Stimulated activated effector memory CD8-positive, alpha-beta T cell treated with anti-CD3 and anti-CD28 coated beads, Interleukin-12 subunit alpha, Interleukin-12 subunit beta, amount 100 ng/mL, for 72 hours (primary cell): ENCODE measurements around the gene MRNIP.
A peak's percentile ranks its signal among the peaks of the same experiment; 100 is the strongest.

ENCODE experiments used
- ATAC-seq: fragments of 150-1000 bp; cut with Tn5 transposase; 2 replicates; pipeline ENCODE4 v1.10.0; 2021
- DNase-seq, 2 donors: peaks; one replicate each; pipeline ENCODE4 v3.0.0; 2021 to 2022; ENCODE audit warnings: low spot score in 2 of 2
- H3K27ac Mint-ChIP-seq: one replicate; pipeline ENCODE4 v1.8.0; 2022; ENCODE audit warnings: mild to moderate bottlenecking, mixed read lengths
- H3K36me3 Mint-ChIP-seq: one replicate; pipeline ENCODE4 v1.8.0; 2022; ENCODE audit warnings: mild to moderate bottlenecking, mixed read lengths
- H3K4me1 Mint-ChIP-seq: one replicate; pipeline ENCODE4 v1.8.0; 2022; ENCODE audit warnings: mixed read lengths
- H3K4me3 Mint-ChIP-seq: one replicate; pipeline ENCODE4 v1.8.0; 2022; ENCODE audit warnings: mild to moderate bottlenecking, mixed read lengths
- H3K9me3 Mint-ChIP-seq: one replicate; pipeline ENCODE4 v1.8.0; 2022; ENCODE audit warnings: mixed read lengths

Gene MRNIP

GRCh38 chr5:179869101-179869500 lies 10.5 kb upstream of the MRNIP start:
- DNase-seq (no peak), ATAC-seq (no peak)
- H3K9me3 Mint-ChIP-seq = no peaks in the 10 kb centered on the region
- H3K4me1 Mint-ChIP-seq = peaks cover 6% of the 10 kb centered on the region
- peaks cover 39% of the 10 kb centered on the region for H3K36me3 Mint-ChIP-seq
- H3K4me3 Mint-ChIP-seq = no peak overlapping the region
- H3K27ac Mint-ChIP-seq = peak overlapping the region; percentile 76

- Mint-ChIP-seq H3K27ac (peak overlapping the region; percentile 76), H3K4me3 (no peak overlapping the region), H3K36me3 (peaks cover 40% of the 10 kb centered on the region), H3K4me1 (peaks cover 6% of the 10 kb centered on the region), H3K9me3 (no peaks in the 10 kb centered on the region)
- DNase-seq (no peak), ATAC-seq (no peak)
Measured at GRCh38 chr5:179868541-179868940, 9.9 kb upstream of the MRNIP start.

- Mint-ChIP-seq H3K27ac (peak overlapping the region; percentile 76), H3K4me1 (peaks cover 6% of the 10 kb centered on the region), H3K9me3 (no peaks in the 10 kb centered on the region), H3K4me3 (no peak overlapping the region), H3K36me3 (peaks cover 42% of the 10 kb centered on the region)
- ATAC-seq = no peak
- no peak for DNase-seq
Measured at GRCh38 chr5:179867476-179867875, 8.9 kb upstream of the MRNIP start.

GRCh38 chr5:179867079-179867465 lies 8.5 kb upstream of the MRNIP start:
- ATAC-seq (no peak), DNase-seq (no peak)
- no peaks in the 10 kb centered on the region for H3K9me3 Mint-ChIP-seq
- H3K36me3 Mint-ChIP-seq = peaks cover 45% of the 10 kb centered on the region
- H3K4me3 Mint-ChIP-seq = no peak overlapping the region
- H3K4me1 Mint-ChIP-seq = peaks cover 6% of the 10 kb centered on the region
- H3K27ac Mint-ChIP-seq = peak overlapping the region; percentile 76

- H3K4me1 Mint-ChIP-seq = peaks cover 6% of the 10 kb centered on the region
- ATAC-seq = peak; percentile 56
Measured at GRCh38 chr5:179866241-179867078, 7.8 kb upstream of the MRNIP start.

GRCh38 chr5:179865491-179866240 lies 7.0 kb upstream of the MRNIP start:
- Mint-ChIP-seq H3K36me3 (peaks cover 38% of the 10 kb centered on the region), H3K4me3 (no peak overlapping the region), H3K9me3 (no peaks in the 10 kb centered on the region), H3K4me1 (peaks cover 6% of the 10 kb centered on the region), H3K27ac (peak overlapping the region; percentile 20)
- ATAC-seq (no peak), DNase-seq (no peak)

More at GRCh38 chr5:179866241-179867078, 7.8 kb upstream of the MRNIP start:
- H3K36me3 Mint-ChIP-seq = peaks cover 45% of the 10 kb centered on the region
- H3K9me3 Mint-ChIP-seq = no peaks in the 10 kb centered on the region
- no peak overlapping the region for H3K4me3 Mint-ChIP-seq
- no peak for DNase-seq
- H3K27ac Mint-ChIP-seq = no peak overlapping the region

- H3K9me3 Mint-ChIP-seq = no peaks in the 10 kb centered on the region
- H3K4me3 Mint-ChIP-seq = no peak overlapping the region
- H3K36me3 Mint-ChIP-seq = peaks cover 36% of the 10 kb centered on the region
- ATAC-seq = no peak
- H3K27ac Mint-ChIP-seq = peak overlapping the region; percentile 20
- no peak for DNase-seq
- H3K4me1 Mint-ChIP-seq = peaks cover 6% of the 10 kb centered on the region
Measured at GRCh38 chr5:179864686-179865085, 6.1 kb upstream of the MRNIP start.

GRCh38 chr5:179863449-179864085 lies 5.0 kb upstream of the MRNIP start:
- H3K36me3 Mint-ChIP-seq = peaks cover 41% of the 10 kb centered on the region
- no peaks in the 10 kb centered on the region for H3K9me3 Mint-ChIP-seq
- peaks cover 6% of the 10 kb centered on the region for H3K4me1 Mint-ChIP-seq
- ATAC-seq = no peak
- DNase-seq = no peak
- H3K27ac Mint-ChIP-seq = no peak overlapping the region
- H3K4me3 Mint-ChIP-seq = no peak overlapping the region

GRCh38 chr5:179862891-179863290 lies 4.3 kb upstream of the MRNIP start:
- Mint-ChIP-seq H3K36me3 (peaks cover 43% of the 10 kb centered on the region), H3K4me1 (peaks cover 9% of the 10 kb centered on the region), H3K27ac (no peak overlapping the region), H3K9me3 (no peaks in the 10 kb centered on the region), H3K4me3 (no peak overlapping the region)
- no peak for DNase-seq
- no peak for ATAC-seq

- Mint-ChIP-seq H3K4me3 (no peak overlapping the region), H3K4me1 (peaks cover 12% of the 10 kb centered on the region), H3K36me3 (peaks cover 40% of the 10 kb centered on the region), H3K9me3 (no peaks in the 10 kb centered on the region), H3K27ac (no peak overlapping the region)
- DNase-seq (no peak), ATAC-seq (no peak)
Measured at GRCh38 chr5:179862296-179862695, 3.7 kb upstream of the MRNIP start.

- H3K36me3 Mint-ChIP-seq = peaks cover 30% of the 10 kb centered on the region
- ATAC-seq (no peak), DNase-seq (no peak)
- H3K4me1 Mint-ChIP-seq = peaks cover 8% of the 10 kb centered on the region
- H3K9me3 Mint-ChIP-seq = no peaks in the 10 kb centered on the region
- no peak overlapping the region for H3K27ac Mint-ChIP-seq
- peak overlapping the region; percentile 96 for H3K4me3 Mint-ChIP-seq
Measured at GRCh38 chr5:179860301-179860700, 1.7 kb upstream of the MRNIP start.

- no peaks in the 10 kb centered on the region for H3K9me3 Mint-ChIP-seq
- DNase-seq (no peak), ATAC-seq (peak; percentile 79)
- H3K4me3 Mint-ChIP-seq = peak overlapping the region; percentile 96
- H3K4me1 Mint-ChIP-seq = peaks cover 8% of the 10 kb centered on the region
- peaks cover 13% of the 10 kb centered on the region for H3K36me3 Mint-ChIP-seq
- H3K27ac Mint-ChIP-seq = peak overlapping the region; percentile 89
Measured at GRCh38 chr5:179858241-179858585, 404 bp downstream of the MRNIP start.

GRCh38 chr5:179854356-179854755 lies 4.3 kb downstream of the MRNIP start:
- no peak overlapping the region for H3K27ac Mint-ChIP-seq
- no peaks in the 10 kb centered on the region for H3K9me3 Mint-ChIP-seq
- no peak overlapping the region for H3K4me3 Mint-ChIP-seq
- no peak for ATAC-seq
- H3K4me1 Mint-ChIP-seq = peaks cover 8% of the 10 kb centered on the region
- DNase-seq = no peak
- H3K36me3 Mint-ChIP-seq = peaks cover 7% of the 10 kb centered on the region

GRCh38 chr5:179852993-179853547 lies 5.5 kb downstream of the MRNIP start:
- Mint-ChIP-seq H3K27ac (no peak overlapping the region), H3K4me1 (peaks cover 7% of the 10 kb centered on the region), H3K36me3 (no peaks in the 10 kb centered on the region), H3K9me3 (no peaks in the 10 kb centered on the region), H3K4me3 (no peak overlapping the region)
- no peak for DNase-seq
- no peak for ATAC-seq

- no peak for DNase-seq
- H3K27ac Mint-ChIP-seq = peak overlapping the region; percentile 73
- H3K9me3 Mint-ChIP-seq = peaks cover 4% of the 10 kb centered on the region
Measured at GRCh38 chr5:179841621-179842020, 17.0 kb downstream of the MRNIP start.

More at GRCh38 chr5:179841621-179842020, 17.0 kb downstream of the MRNIP start:
- Mint-ChIP-seq H3K4me1 (peaks cover 8% of the 10 kb centered on the region), H3K4me3 (no peak overlapping the region), H3K36me3 (peaks cover 52% of the 10 kb centered on the region)
- no peak for ATAC-seq
